ENCODE results near the gene DSCAML1. TPM values are rescaled to one million over a fixed set of nuclear protein-coding genes. Genes with fewer than 3 reads are reported as not detected.

DSCAML1 gene
- total RNA-seq, 1 experiment from 2014 or later = not detected

DNA sequence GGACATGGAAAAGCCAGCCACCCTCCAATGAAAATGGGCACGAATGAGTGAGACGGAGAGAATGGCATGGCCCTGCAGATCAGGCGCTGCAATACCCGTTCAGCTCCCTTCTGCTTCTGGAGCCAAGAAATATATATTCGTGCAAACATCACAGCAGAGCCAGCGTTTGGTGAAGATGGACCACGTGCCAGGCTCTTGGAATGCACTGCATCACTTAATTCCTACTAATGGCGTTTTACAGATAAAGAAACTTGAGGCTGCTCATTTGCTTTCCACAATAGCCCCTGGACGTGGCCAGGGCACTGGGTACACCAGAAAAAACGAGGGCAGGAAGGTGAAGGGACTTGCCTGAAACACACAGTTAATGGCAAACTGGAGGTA is 29.2 kb upstream of the DSCAML1 start:
- Histone ChIP-seq H3K4me2 (ENCODE audit: low read length) (no peak overlapping the region), H3K27me3 (ENCODE audit: insufficient read depth, low read length) (no peaks in the 10 kb centered on the region), H3K4me3 (replicated peaks in 1 of 2; ENCODE audit: low read depth in 1 of 2, low read length in 2 of 2) (no peak overlapping the region), H3K27ac (ENCODE audit: low read depth, low read length) (no peak overlapping the region), H3K9me2 (ENCODE audit: insufficient read depth) (no peaks in the 10 kb centered on the region), H4K20me1 (ENCODE audit: insufficient read depth) (no peaks in the 10 kb centered on the region), H3K4me1 (ENCODE audit: control insufficient read depth in 1 of 2, insufficient read depth in 2 of 2, low read length in 2 of 2) (peaks cover 7 to 20% of the 10 kb centered on the region in 2 experiments; a peak in 3 of 4 replicates), H3K9ac (ENCODE audit: low read length) (no peak overlapping the region), H3K79me2 (ENCODE audit: insufficient read depth, low read length) (no peaks in the 10 kb centered on the region), H2AFZ (ENCODE audit: low read depth, low read length, poor library complexity, severe bottlenecking) (no peak overlapping the region), H3K36me3 (ENCODE audit: control insufficient read depth in 1 of 2, insufficient read depth in 2 of 2, low read length in 2 of 2) (no peaks in the 10 kb centered on the region), H3K9me3 (ENCODE audit: control insufficient read depth in 1 of 2, insufficient read depth in 1 of 2, low read depth in 1 of 2, low read length in 2 of 2) (no peaks in the 10 kb centered on the region)
- CTCF ChIA-PET = interaction anchor here (1.4 to 2.5 kb wide), 2 partner anchors 9 to 120 kb away, joined by 3 to 9 read pairs; no protein-coding TSS in a partner anchor
- RAD21 ChIA-PET (ENCODE audit: low non-redundant PET in 1 of 2, low total read pairs in 2 of 2, uncharacterized antibody in 2 of 2, unreplicated experiment in 2 of 2) = interaction anchor here in 1 of 2 experiments (0.6 kb wide), 1 partner anchor 401 kb away, joined by 3 read pairs; no protein-coding TSS in a partner anchor
- no peak for ATAC-seq
- POLR2A ChIA-PET = no interaction called here
- no TSS peak for BruUV-seq (replicated peaks)
- TF ChIP-seq, protein P1, sequence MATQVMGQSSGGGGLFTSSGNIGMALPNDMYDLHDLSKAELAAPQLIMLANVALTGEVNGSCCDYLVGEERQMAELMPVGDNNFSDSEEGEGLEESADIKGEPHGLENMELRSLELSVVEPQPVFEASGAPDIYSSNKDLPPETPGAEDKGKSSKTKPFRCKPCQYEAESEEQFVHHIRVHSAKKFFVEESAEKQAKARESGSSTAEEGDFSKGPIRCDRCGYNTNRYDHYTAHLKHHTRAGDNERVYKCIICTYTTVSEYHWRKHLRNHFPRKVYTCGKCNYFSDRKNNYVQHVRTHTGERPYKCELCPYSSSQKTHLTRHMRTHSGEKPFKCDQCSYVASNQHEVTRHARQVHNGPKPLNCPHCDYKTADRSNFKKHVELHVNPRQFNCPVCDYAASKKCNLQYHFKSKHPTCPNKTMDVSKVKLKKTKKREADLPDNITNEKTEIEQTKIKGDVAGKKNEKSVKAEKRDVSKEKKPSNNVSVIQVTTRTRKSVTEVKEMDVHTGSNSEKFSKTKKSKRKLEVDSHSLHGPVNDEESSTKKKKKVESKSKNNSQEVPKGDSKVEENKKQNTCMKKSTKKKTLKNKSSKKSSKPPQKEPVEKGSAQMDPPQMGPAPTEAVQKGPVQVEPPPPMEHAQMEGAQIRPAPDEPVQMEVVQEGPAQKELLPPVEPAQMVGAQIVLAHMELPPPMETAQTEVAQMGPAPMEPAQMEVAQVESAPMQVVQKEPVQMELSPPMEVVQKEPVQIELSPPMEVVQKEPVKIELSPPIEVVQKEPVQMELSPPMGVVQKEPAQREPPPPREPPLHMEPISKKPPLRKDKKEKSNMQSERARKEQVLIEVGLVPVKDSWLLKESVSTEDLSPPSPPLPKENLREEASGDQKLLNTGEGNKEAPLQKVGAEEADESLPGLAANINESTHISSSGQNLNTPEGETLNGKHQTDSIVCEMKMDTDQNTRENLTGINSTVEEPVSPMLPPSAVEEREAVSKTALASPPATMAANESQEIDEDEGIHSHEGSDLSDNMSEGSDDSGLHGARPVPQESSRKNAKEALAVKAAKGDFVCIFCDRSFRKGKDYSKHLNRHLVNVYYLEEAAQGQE (IDR thresholded peaks at IDR 0.05; ENCODE audit: low read depth) = no peak
- no peak for TF ChIP-seq CEBPB (IDR thresholded peaks at IDR 0.05; ENCODE audit: low read depth)
- TF ChIP-seq RAD21 (IDR thresholded peaks at IDR 0.05; ENCODE audit: low read depth) = no peak
- TF ChIP-seq FOSL1 (IDR thresholded peaks at IDR 0.05; ENCODE audit: low read depth) = no peak
- TF ChIP-seq CBX3 (IDR thresholded peaks at IDR 0.05; ENCODE audit: low read depth) = no peak
- TF ChIP-seq, protein P2, sequence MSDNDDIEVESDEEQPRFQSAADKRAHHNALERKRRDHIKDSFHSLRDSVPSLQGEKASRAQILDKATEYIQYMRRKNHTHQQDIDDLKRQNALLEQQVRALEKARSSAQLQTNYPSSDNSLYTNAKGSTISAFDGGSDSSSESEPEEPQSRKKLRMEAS (IDR thresholded peaks at IDR 0.05) = no peak
- no peak for TF ChIP-seq EZH2phosphoT487 (IDR thresholded peaks at IDR 0.05; ENCODE audit: borderline replicate concordance)
- TF ChIP-seq, protein P3, sequence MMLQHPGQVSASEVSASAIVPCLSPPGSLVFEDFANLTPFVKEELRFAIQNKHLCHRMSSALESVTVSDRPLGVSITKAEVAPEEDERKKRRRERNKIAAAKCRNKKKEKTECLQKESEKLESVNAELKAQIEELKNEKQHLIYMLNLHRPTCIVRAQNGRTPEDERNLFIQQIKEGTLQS (IDR thresholded peaks at IDR 0.05) = no peak
- no peak for TF ChIP-seq YY1 (IDR thresholded peaks at IDR 0.05; ENCODE audit: extremely low read depth, insufficient replicate concordance, low read depth, low read length)
- no peak for TF ChIP-seq ZFX (IDR thresholded peaks at IDR 0.05)
- no peak for TF ChIP-seq SP1 (IDR thresholded peaks at IDR 0.05; ENCODE audit: low read depth)
- TF ChIP-seq SIN3A (IDR thresholded peaks at IDR 0.05; ENCODE audit: low read depth) = no peak
- no peak for TF ChIP-seq JUND (IDR thresholded peaks at IDR 0.05)
- no peak for TF ChIP-seq SRF (IDR thresholded peaks at IDR 0.05; ENCODE audit: low read depth)
- TF ChIP-seq POLR2AphosphoS5 (IDR thresholded peaks at IDR 0.05; ENCODE audit: low read depth, low read length) = no peak
- TF ChIP-seq POLR2A (IDR thresholded peaks at IDR 0.05; ENCODE audit: borderline replicate concordance, extremely low read depth, insufficient read depth, insufficient read length) = no peak
- intact Hi-C loops (cut with micrococcal nuclease) = no loop called here
- no peak for DNase-seq (ENCODE audit: low read depth, low spot score)

Data from HCT116 (cell line).